CD4-positive, CD25-positive, alpha-beta regulatory T cell (primary cell): ENCODE data around the gene PDE4C. TPM values are rescaled to one million over a fixed set of nuclear protein-coding genes. Genes with fewer than 3 reads are reported as not detected.

Experiments
- ATAC-seq, 2 donors: fragments of 150-1000 bp; cut with Tn5 transposase; one replicate each; pipeline ENCODE4 v1.10.0; 2021; ENCODE audit warnings: low read depth in 2 of 2, moderate number of reproducible peaks in 2 of 2, moderate library complexity in 1 of 2
- DNase-seq, 3 donors: peaks; one replicate each; pipeline versions ENCODE4 v3.0.0 to v3.0.0-alpha.2; 2012 to 2022; ENCODE audit warnings: mixed read lengths in 1 of 3
- H3K27ac ChIP-seq: one replicate; pipeline ENCODE4 v1.7.0; 2013; ENCODE audit warnings: mild to moderate bottlenecking, low read length; ENCODE audit not compliant: insufficient read depth, poor library complexity, severe bottlenecking
- H3K27me3 ChIP-seq: one replicate; pipeline ENCODE4 v1.7.0; 2013; ENCODE audit warnings: low read length; ENCODE audit not compliant: control insufficient read depth, insufficient read depth
- H3K36me3 ChIP-seq: one replicate; pipeline ENCODE4 v1.7.0; 2013; ENCODE audit warnings: mild to moderate bottlenecking, low read length, moderate library complexity; ENCODE audit not compliant: control insufficient read depth, insufficient read depth
- H3K4me1 ChIP-seq: 2 replicates; pipeline ENCODE4 v1.7.0; 2013; ENCODE audit warnings: mild to moderate bottlenecking, low read length; ENCODE audit not compliant: insufficient read depth, control insufficient read depth, poor library complexity, severe bottlenecking
- H3K4me3 ChIP-seq: one replicate; pipeline ENCODE4 v1.7.0; 2013; ENCODE audit warnings: low read depth, mild to moderate bottlenecking, low read length, moderate library complexity
- H3K9me3 ChIP-seq, 2 experiments: 1 replicate in 1 of 2; 2 replicates in 1 of 2; pipeline ENCODE4 v1.7.0; 2013; ENCODE audit warnings: low read length in 2 of 2, mild to moderate bottlenecking in 1 of 2, moderate library complexity in 1 of 2; ENCODE audit not compliant: control insufficient read depth in 2 of 2
- H3K27ac Mint-ChIP-seq, 3 donors: one replicate each; pipeline ENCODE4 v1.8.0; 2020 to 2022; ENCODE audit warnings: mild to moderate bottlenecking in 3 of 3, mixed read lengths in 3 of 3, moderate library complexity in 2 of 3
- H3K27me3 Mint-ChIP-seq: one replicate; pipeline ENCODE4 v1.8.0; 2022; ENCODE audit warnings: mild to moderate bottlenecking, mixed read lengths
- H3K36me3 Mint-ChIP-seq: one replicate; pipeline ENCODE4 v1.8.0; 2020; ENCODE audit warnings: mixed read lengths
- H3K4me1 Mint-ChIP-seq, 4 donors: one replicate each; pipeline ENCODE4 v1.8.0; 2020 to 2022; ENCODE audit warnings: mixed read lengths in 4 of 4, mild to moderate bottlenecking in 1 of 4
- H3K4me3 Mint-ChIP-seq, 4 donors: one replicate each; pipeline ENCODE4 v1.8.0; 2020 to 2022; ENCODE audit warnings: mild to moderate bottlenecking in 4 of 4, mixed read lengths in 4 of 4, moderate library complexity in 3 of 4
- H3K9me3 Mint-ChIP-seq, 7 donors: one replicate each; pipeline ENCODE4 v1.8.0; 2020 to 2022; ENCODE audit warnings: mixed read lengths in 7 of 7, mild to moderate bottlenecking in 3 of 7, moderate library complexity in 2 of 7
- polyA plus RNA-seq, 4 donors: library from polyadenylated mRNA; unstranded; fragments of 300-500 nt; fragmentation: Illumina TruSeq; gene quantifications; one replicate each; pipeline ENCODE4 v1.2.3, GENCODE V29; 2021
- total RNA-seq: library from RNA; stranded (reverse); gene quantifications from one replicate; pipeline ENCODE4 v1.2.3, GENCODE V29; 2022

Gene PDE4C
- total and polyA plus RNA-seq, 5 donors from 2014 or later = not detected

DNA sequence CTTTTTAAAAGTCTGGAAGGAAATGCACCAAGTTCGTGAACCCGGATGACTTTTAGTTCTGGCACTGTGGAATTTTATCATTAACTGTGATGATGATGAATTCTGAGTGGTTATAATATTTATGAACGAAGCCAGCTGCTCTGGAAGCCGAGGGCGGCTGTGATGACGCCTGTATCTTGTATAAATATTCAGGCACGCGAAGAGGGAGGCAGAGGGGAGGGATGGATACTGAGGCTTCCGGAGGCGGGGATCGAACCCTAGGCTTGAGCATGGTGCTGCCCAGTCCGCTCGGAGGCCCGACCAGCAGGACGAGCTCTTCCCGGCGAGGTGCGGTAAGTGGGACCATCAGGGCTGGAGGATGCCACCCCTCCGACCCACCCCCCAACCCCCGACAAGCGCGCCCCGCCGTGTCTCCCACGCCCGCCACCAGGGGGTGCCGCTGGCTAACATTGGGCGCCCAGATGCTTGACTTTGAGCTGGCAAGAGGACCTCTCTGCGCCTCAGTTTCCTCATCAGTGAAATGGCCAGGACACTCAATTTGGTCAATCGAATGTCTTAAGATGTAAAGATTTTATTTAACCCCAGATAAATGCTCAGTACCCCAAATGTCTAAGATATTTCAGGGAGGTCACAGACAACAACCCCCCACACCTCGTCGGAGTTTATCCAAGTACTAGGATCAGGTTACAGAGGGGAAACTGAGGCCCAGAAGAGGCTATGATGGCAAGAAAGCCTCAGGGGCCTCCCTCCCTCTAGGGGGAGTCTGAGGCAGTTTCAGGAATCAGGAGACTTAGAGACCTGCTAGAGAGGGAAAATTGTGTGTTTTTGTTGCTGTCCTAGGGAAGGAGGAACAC lies 17.9 kb downstream of the PDE4C start:
- DNase-seq (peak; percentile 32 to 50 (median 44)), ATAC-seq (no peak)
- Histone ChIP-seq H3K4me3 (no peak overlapping the region), H3K36me3 (no peaks in the 10 kb centered on the region), H3K27ac (no peak overlapping the region), H3K9me3 (no peaks in the 10 kb centered on the region), H3K27me3 (no peaks in the 10 kb centered on the region), H3K4me1 (peaks cover 18% of the 10 kb centered on the region)
- H3K4me1 Mint-ChIP-seq = peaks cover under 1 to 20% (median 7%) of the 10 kb centered on the region in 4 donors
- no peaks in the 10 kb centered on the region for H3K36me3 Mint-ChIP-seq
- no peak overlapping the region for H3K27ac Mint-ChIP-seq
- H3K9me3 Mint-ChIP-seq = no peaks in the 10 kb centered on the region
- peak overlapping the region in 1 of 4 donors; percentile 21 for H3K4me3 Mint-ChIP-seq
- peaks cover 18% of the 10 kb centered on the region for H3K27me3 Mint-ChIP-seq

DNA sequence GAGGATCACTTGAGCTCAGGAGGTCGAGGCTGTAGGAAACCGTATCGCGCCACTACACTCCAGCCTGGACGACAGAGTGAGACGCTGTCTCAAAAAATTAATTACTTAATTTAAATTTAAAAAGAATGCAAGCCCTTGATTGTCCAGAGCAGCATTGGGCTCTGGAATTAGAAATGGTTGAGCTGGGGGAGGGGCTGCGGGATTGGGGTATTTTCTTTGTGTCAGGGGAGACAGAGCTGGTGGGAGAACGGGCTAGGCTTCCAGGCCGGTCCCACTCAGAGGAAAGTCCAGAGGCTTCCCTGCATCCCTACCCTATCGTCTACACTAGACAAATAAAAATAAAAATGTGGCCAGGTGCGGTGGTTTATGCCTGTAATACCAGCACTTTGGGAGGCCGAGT lies 20.2 kb downstream of the PDE4C start:
- Histone ChIP-seq H3K9me3 (no peaks in the 10 kb centered on the region), H3K4me3 (no peak overlapping the region), H3K36me3 (no peaks in the 10 kb centered on the region), H3K27ac (no peak overlapping the region), H3K27me3 (no peaks in the 10 kb centered on the region), H3K4me1 (peaks cover 24% of the 10 kb centered on the region)
- no peak for ATAC-seq
- no peak overlapping the region for H3K27ac Mint-ChIP-seq
- peaks cover 4 to 35% (median 7%) of the 10 kb centered on the region in 4 donors for H3K4me1 Mint-ChIP-seq
- no peak for DNase-seq
- H3K27me3 Mint-ChIP-seq = peaks cover 14% of the 10 kb centered on the region
- H3K36me3 Mint-ChIP-seq = no peaks in the 10 kb centered on the region
- peak overlapping the region in 2 of 4 donors; percentile 28 to 61 for H3K4me3 Mint-ChIP-seq
- no peaks in the 10 kb centered on the region for H3K9me3 Mint-ChIP-seq

DNA sequence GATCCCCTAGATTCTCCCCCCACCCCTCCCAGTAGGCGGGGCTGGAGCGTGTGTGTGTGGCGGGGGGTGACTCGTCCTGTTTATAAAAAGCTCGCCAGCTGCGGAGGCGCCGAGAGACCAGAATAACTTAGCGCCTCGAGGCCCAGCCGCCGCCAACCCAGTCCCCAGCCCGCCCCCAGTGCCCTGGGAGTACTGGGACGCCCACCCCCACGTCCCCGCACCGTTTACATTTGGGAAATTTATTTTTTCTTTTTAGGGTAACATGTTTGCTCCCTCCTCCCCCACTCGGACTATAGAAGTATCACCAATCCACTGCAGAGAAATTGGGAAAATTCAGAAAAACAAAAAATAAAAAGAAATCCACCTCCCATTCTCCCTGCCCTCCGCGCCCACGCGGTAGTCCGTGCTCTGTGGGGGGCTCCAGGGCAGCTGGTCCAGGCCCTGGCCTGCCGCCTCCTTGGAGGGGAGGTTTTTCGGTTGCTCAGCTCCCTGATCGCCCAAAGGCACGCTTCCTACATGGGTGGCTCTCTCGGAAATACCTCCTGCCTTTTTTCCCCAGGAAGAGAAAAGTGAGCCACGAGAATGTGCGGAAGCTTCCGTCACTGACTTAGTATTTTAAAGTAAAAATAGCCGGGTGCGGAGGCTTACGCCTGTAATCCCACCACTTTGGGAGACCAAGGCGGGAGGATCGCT lies 20.9 kb downstream of the PDE4C start:
- ATAC-seq (no peak), DNase-seq (peak; percentile 42 to 75 (median 48))
- H3K36me3 ChIP-seq = no peaks in the 10 kb centered on the region
- Mint-ChIP-seq H3K27ac (peak overlapping the region; percentile 26 to 97 (median 94)), H3K27me3 (peaks cover 10% of the 10 kb centered on the region), H3K9me3 (no peaks in the 10 kb centered on the region), H3K36me3 (no peaks in the 10 kb centered on the region), H3K4me1 (peaks cover 4 to 35% (median 7%) of the 10 kb centered on the region in 4 donors), H3K4me3 (peak overlapping the region; percentile 94 to 97 (median 94))
- H3K9me3 ChIP-seq = no peaks in the 10 kb centered on the region
- no peak overlapping the region for H3K4me3 ChIP-seq
- H3K27ac ChIP-seq = peak overlapping the region; percentile 78
- H3K4me1 ChIP-seq = peaks cover 24% of the 10 kb centered on the region
- H3K27me3 ChIP-seq = no peaks in the 10 kb centered on the region

DNA sequence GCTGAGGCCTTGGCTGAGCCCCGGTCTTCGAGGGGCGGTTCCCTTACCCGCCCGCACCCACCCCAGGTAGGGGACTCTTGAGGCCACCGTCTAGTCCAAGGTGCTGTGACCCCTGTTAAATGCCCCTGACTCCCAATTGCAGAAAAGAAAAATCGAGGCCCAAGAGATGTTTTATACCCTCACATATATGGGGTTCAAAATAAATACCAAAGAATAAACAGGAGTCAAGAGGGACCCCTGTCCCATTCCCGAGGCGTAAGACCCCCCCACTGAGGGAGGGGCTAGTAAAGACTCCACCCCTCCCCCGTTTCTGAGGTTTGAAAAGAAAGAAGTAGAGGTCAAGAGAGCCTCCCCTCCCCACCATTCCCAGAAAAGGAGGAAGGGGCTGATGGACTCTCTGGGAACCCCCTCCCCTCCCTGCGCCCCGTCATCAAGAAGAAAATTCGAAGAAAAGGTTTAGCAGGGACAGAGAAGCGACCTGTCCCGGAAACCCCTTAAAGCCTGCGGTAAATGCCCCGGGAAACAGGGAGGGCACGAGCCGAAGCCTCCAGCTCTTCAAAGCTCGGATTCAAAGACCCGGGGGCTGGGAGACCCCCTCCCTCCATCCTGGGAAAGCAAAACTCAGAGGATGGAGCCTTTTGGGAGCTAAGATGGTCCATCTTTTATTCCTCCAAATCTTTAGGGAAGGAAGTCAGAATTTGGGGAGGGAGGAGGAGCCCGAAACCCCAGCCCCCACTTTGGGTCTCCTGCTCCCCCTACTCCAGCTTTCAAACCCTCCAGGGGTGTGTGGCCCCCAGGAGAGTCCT lies 21.6 kb downstream of the PDE4C start:
- peaks cover 24% of the 10 kb centered on the region for H3K4me1 ChIP-seq
- peak overlapping the region; percentile 67 to 97 (median 94) for H3K27ac Mint-ChIP-seq
- peaks cover 6% of the 10 kb centered on the region for H3K27me3 Mint-ChIP-seq

DNA sequence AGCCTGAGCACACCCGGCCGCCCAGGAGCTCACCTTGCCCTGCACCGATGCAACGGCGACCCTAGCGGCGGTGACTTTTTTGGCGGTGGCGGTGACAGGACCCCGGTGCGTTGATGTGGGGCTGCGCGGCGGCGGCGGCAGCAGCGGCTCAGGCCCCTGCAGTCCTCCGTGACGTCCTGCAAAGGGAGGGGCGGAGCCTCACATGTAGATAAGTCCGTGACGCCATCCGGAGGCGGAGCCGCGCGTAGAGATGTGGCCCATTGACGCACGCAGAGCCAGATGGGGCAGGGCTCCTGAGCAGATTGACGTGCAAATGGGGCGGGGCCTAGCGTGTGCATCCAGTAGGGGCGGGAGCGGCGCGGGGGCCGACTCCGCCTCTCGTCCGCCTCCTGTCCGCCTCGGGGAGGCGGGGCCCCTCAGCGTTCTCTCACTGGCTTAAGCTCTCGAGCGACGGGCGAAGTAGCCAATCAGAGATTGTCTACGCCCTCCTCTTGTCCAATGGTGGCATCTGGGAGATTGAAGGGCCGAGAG lies 22.3 kb downstream of the PDE4C start, which contains the start of gene RAB3A:
Gene RAB3A, minus strand, starts transcription at position 180 of the 531 bp plus-strand sequence. CDS start 1,302 bp downstream, outside the sequence.
- H3K27ac Mint-ChIP-seq = peak within 1 kb of the TSS; percentile 67 to 97 (median 94)
- no peaks in the 10 kb centered on the region for H3K9me3 Mint-ChIP-seq
- peaks cover 4 to 35% (median 7%) of the 10 kb centered on the region in 4 donors for H3K4me1 Mint-ChIP-seq
- ATAC-seq = peak; percentile 89 to 93
- peaks cover 6% of the 10 kb centered on the region for H3K27me3 Mint-ChIP-seq
- peaks cover 24% of the 10 kb centered on the region for H3K4me1 ChIP-seq
- DNase-seq = peak; percentile 99 to 100 (median 100)
- no peaks in the 10 kb centered on the region for H3K9me3 ChIP-seq
- no peaks in the 10 kb centered on the region for H3K27me3 ChIP-seq
- H3K36me3 ChIP-seq = no peaks in the 10 kb centered on the region
- no peaks in the 10 kb centered on the region for H3K36me3 Mint-ChIP-seq
- H3K27ac ChIP-seq = peak within 1 kb of the TSS; percentile 78
- peak within 1 kb of the TSS; percentile 94 to 97 (median 94) for H3K4me3 Mint-ChIP-seq
- H3K4me3 ChIP-seq = peak within 1 kb of the TSS; percentile 70

More for the DNA sequence above, 21.6 kb downstream of the PDE4C start:
- DNase-seq (no peak), ATAC-seq (no peak)
- peak overlapping the region; percentile 78 for H3K27ac ChIP-seq
- no peaks in the 10 kb centered on the region for H3K9me3 Mint-ChIP-seq
- H3K9me3 ChIP-seq = no peaks in the 10 kb centered on the region
- peak overlapping the region; percentile 70 for H3K4me3 ChIP-seq
- H3K36me3 ChIP-seq = no peaks in the 10 kb centered on the region
- H3K36me3 Mint-ChIP-seq = no peaks in the 10 kb centered on the region
- peak overlapping the region; percentile 94 to 97 (median 94) for H3K4me3 Mint-ChIP-seq
- H3K4me1 Mint-ChIP-seq = peaks cover 4 to 35% (median 7%) of the 10 kb centered on the region in 4 donors
- H3K27me3 ChIP-seq = no peaks in the 10 kb centered on the region

DNA sequence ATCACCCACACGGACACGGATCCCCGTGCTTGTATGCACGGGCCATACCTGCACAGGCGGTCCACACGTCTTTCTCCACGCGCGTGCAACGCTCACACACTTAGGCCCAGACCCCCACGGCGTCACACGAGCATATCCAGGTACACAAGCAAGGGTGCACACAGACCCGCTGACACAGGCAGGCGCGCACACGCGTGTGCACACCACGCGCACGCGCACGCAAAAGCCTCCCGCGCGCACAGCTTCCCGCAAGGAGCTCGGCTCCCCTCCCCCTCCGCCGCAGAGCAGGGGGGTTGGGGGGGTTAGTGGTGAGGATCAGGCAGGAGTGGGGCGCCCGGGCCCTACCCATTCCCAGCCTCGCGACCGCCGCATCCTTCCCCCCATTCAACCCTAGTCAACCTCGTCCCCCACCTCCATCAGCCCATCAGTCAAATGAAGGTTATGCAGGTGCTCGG lies 22.8 kb downstream of the PDE4C start:
- Histone ChIP-seq H3K27ac (peak overlapping the region; percentile 75), H3K4me3 (peak overlapping the region; percentile 66), H3K27me3 (no peaks in the 10 kb centered on the region), H3K9me3 (no peaks in the 10 kb centered on the region), H3K36me3 (no peaks in the 10 kb centered on the region), H3K4me1 (peaks cover 24% of the 10 kb centered on the region)
- peak overlapping the region in 2 of 3 donors; percentile 94 to 97 for H3K27ac Mint-ChIP-seq
- H3K36me3 Mint-ChIP-seq = peaks cover 3% of the 10 kb centered on the region
- H3K9me3 Mint-ChIP-seq = no peaks in the 10 kb centered on the region
- ATAC-seq (peak; percentile 9 to 10), DNase-seq (peak in 1 of 3 donors; percentile 75)
- peaks cover 6% of the 10 kb centered on the region for H3K27me3 Mint-ChIP-seq
- peaks cover 4 to 35% (median 7%) of the 10 kb centered on the region in 4 donors for H3K4me1 Mint-ChIP-seq
- peak overlapping the region; percentile 94 to 97 (median 94) for H3K4me3 Mint-ChIP-seq
